ENCODE data around the gene TANK. TPM values are rescaled to one million over a fixed set of nuclear protein-coding genes. Genes with fewer than 3 reads are reported as not detected.

TANK gene
- total and polyA plus RNA-seq, 2 of the 13 experiments (the other 11 are each of a cell fraction or from before 2014, with no cell fraction given): 66.9 to 96.1 TPM

DNA sequence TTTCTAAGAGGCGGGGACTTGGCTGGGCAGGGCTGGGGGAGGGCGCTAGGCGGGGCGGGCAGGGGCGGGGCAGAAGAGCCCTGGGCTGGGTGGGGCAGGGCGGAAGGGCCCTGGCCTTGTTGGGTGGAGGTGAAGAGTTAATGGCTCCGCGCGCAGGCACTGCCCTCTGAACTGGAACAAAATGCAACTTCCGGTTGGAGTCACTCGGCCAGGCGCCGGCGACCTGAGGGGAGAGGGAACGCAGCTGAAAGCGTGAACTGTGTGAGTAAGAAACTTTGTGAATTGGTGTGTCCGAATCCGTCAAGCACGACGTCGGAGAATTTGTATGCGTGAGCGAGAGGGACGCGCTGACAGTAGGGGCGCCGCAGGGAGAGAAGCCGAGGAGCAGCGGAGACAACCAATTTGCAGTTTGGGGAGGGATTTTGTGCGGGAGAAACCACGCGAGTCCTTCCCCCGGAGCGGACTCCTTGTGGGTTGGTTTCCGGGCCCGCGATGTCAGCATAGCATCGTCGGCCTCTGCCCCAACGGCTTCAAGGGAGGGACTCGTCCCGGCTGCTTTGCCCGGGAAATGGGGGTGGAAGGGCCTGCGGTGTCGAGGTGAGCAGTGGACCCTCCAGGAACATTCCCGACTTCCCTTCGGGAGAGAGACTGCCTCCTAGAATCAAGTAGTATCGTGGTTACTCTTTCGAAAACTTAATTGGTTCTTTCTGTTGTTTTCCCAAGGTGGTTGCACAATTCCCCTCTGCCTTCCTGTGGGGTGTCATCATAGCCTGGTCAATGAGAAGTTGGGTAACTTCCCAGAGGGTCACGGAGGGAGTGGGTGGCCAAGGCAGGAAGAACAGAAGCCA lies at the start of gene TANK (continued):
- TF ChIP-seq, protein P1, sequence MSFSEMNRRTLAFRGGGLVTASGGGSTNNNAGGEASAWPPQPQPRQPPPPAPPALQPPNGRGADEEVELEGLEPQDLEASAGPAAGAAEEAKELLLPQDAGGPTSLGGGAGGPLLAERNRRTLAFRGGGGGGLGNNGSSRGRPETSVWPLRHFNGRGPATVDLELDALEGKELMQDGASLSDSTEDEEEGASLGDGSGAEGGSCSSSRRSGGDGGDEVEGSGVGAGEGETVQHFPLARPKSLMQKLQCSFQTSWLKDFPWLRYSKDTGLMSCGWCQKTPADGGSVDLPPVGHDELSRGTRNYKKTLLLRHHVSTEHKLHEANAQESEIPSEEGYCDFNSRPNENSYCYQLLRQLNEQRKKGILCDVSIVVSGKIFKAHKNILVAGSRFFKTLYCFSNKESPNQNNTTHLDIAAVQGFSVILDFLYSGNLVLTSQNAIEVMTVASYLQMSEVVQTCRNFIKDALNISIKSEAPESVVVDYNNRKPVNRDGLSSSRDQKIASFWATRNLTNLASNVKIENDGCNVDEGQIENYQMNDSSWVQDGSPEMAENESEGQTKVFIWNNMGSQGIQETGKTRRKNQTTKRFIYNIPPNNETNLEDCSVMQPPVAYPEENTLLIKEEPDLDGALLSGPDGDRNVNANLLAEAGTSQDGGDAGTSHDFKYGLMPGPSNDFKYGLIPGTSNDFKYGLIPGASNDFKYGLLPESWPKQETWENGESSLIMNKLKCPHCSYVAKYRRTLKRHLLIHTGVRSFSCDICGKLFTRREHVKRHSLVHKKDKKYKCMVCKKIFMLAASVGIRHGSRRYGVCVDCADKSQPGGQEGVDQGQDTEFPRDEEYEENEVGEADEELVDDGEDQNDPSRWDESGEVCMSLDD (CRISPR knock-in tag; IDR thresholded peaks at IDR 0.05; ENCODE audit: borderline replicate concordance): peak; percentile 77; the same call in 1 of the 2 replicates
- TF ChIP-seq TAF1 (CRISPR knock-in tag; IDR thresholded peaks at IDR 0.05) (peak; percentile 100), MYNN (CRISPR knock-in tag; IDR thresholded peaks at IDR 0.05; ENCODE audit: low read depth) (0 out of 2 replicates have a peak, but pooled peaks have one; percentile 81), NR2F6 (IDR thresholded peaks at IDR 0.05) (peak; percentile 87), NR2F6 (CRISPR knock-in tag; IDR thresholded peaks at IDR 0.05) (peak; percentile 94), ZBTB7A (CRISPR knock-in tag; IDR thresholded peaks at IDR 0.05) (peak; percentile 87), ZNF367 (CRISPR knock-in tag; IDR thresholded peaks at IDR 0.05; ENCODE audit: borderline replicate concordance) (peak; percentile 79; the same call in 1 of the 2 replicates), ZNF33B (CRISPR knock-in tag; IDR thresholded peaks at IDR 0.05) (peak; percentile 39; the same call in 1 of the 2 replicates), BCL3 (CRISPR knock-in tag; IDR thresholded peaks at IDR 0.05) (peak; percentile 86; the same call in 1 of the 2 replicates), HNRNPUL1 (IDR thresholded peaks at IDR 0.05; ENCODE audit: low read depth, low read length) (no peak), PRPF4 (IDR thresholded peaks at IDR 0.05; ENCODE audit: low read depth, low read length, poor library complexity, severe bottlenecking) (no peak)
- TF ChIP-seq, protein P2, sequence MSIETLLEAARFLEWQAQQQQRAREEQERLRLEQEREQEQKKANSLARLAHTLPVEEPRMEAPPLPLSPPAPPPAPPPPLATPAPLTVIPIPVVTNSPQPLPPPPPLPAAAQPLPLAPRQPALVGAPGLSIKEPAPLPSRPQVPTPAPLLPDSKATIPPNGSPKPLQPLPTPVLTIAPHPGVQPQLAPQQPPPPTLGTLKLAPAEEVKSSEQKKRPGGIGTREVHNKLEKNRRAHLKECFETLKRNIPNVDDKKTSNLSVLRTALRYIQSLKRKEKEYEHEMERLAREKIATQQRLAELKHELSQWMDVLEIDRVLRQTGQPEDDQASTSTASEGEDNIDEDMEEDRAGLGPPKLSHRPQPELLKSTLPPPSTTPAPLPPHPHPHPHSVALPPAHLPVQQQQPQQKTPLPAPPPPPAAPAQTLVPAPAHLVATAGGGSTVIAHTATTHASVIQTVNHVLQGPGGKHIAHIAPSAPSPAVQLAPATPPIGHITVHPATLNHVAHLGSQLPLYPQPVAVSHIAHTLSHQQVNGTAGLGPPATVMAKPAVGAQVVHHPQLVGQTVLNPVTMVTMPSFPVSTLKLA (IDR thresholded peaks at IDR 0.05): peak; percentile 32
- TF ChIP-seq, protein P3, sequence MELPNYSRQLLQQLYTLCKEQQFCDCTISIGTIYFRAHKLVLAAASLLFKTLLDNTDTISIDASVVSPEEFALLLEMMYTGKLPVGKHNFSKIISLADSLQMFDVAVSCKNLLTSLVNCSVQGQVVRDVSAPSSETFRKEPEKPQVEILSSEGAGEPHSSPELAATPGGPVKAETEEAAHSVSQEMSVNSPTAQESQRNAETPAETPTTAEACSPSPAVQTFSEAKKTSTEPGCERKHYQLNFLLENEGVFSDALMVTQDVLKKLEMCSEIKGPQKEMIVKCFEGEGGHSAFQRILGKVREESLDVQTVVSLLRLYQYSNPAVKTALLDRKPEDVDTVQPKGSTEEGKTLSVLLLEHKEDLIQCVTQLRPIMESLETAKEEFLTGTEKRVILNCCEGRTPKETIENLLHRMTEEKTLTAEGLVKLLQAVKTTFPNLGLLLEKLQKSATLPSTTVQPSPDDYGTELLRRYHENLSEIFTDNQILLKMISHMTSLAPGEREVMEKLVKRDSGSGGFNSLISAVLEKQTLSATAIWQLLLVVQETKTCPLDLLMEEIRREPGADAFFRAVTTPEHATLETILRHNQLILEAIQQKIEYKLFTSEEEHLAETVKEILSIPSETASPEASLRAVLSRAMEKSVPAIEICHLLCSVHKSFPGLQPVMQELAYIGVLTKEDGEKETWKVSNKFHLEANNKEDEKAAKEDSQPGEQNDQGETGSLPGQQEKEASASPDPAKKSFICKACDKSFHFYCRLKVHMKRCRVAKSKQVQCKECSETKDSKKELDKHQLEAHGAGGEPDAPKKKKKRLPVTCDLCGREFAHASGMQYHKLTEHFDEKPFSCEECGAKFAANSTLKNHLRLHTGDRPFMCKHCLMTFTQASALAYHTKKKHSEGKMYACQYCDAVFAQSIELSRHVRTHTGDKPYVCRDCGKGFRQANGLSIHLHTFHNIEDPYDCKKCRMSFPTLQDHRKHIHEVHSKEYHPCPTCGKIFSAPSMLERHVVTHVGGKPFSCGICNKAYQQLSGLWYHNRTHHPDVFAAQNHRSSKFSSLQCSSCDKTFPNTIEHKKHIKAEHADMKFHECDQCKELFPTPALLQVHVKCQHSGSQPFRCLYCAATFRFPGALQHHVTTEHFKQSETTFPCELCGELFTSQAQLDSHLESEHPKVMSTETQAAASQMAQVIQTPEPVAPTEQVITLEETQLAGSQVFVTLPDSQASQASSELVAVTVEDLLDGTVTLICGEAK (IDR thresholded peaks at IDR 0.05): peak; percentile 62
- TF ChIP-seq, protein P3 (CRISPR knock-in tag; IDR thresholded peaks at IDR 0.05): peak; percentile 82; the same call in 1 of the 2 replicates

Data from HepG2 (cell line).